Ishikawa (cell line): ENCODE results near the gene TUBB2A.

Source experiments
- CEBPB ChIP-seq: IDR thresholded peaks from 2 replicates; pipeline ENCODE4 v1.6.1; 2012
- CREB1 ChIP-seq: IDR thresholded peaks from 2 replicates; pipeline ENCODE4 v1.6.1; 2012; ENCODE audit warnings: low read depth
- EGR1 ChIP-seq: IDR thresholded peaks from 2 replicates; pipeline ENCODE4 v1.6.1; 2012
- EP300 ChIP-seq: IDR thresholded peaks from 2 replicates; pipeline ENCODE4 v1.6.1; 2012; ENCODE audit warnings: borderline replicate concordance
- FOXM1 ChIP-seq: IDR thresholded peaks from 2 replicates; pipeline ENCODE4 v1.6.1; 2012; ENCODE audit warnings: low read depth, borderline replicate concordance
- NFIC ChIP-seq: IDR thresholded peaks from 2 replicates; pipeline ENCODE4 v1.6.1; 2012
- RAD21 ChIP-seq: IDR thresholded peaks from 2 replicates; pipeline ENCODE4 v1.6.1; 2012; ENCODE audit warnings: low read depth
- REST ChIP-seq: IDR thresholded peaks from 2 replicates; pipeline ENCODE4 v1.6.1; 2012; ENCODE audit warnings: low read depth, mild to moderate bottlenecking
- TAF1 ChIP-seq: IDR thresholded peaks from 2 replicates; pipeline ENCODE4 v1.6.1; 2012; ENCODE audit warnings: low read depth, mild to moderate bottlenecking
- TCF12 ChIP-seq: IDR thresholded peaks from 2 replicates; pipeline ENCODE4 v1.6.1; 2012; ENCODE audit warnings: low read depth
- TEAD4 ChIP-seq: IDR thresholded peaks from 2 replicates; pipeline ENCODE4 v1.6.1; 2012
- USF1 ChIP-seq: IDR thresholded peaks from 2 replicates; pipeline ENCODE4 v1.6.1; 2012
- YY1 ChIP-seq: IDR thresholded peaks from 2 replicates; pipeline ENCODE4 v1.6.1; 2012; ENCODE audit warnings: low read depth
- ZBTB7A ChIP-seq: IDR thresholded peaks from 2 replicates; pipeline ENCODE4 v1.6.1; 2012; ENCODE audit warnings: low read depth
- TF ChIP-seq, protein P1 (sequence below): IDR thresholded peaks from 2 replicates; pipeline ENCODE4 v1.6.1; 2012

The TUBB2A gene

GRCh38 chr6:3176562-3177355, 19.4 kb upstream of the TUBB2A start:
- peak; percentile 39; the same call in 1 of the 2 replicates for TF ChIP-seq CEBPB
- TF ChIP-seq EGR1 = no peak

DNA sequence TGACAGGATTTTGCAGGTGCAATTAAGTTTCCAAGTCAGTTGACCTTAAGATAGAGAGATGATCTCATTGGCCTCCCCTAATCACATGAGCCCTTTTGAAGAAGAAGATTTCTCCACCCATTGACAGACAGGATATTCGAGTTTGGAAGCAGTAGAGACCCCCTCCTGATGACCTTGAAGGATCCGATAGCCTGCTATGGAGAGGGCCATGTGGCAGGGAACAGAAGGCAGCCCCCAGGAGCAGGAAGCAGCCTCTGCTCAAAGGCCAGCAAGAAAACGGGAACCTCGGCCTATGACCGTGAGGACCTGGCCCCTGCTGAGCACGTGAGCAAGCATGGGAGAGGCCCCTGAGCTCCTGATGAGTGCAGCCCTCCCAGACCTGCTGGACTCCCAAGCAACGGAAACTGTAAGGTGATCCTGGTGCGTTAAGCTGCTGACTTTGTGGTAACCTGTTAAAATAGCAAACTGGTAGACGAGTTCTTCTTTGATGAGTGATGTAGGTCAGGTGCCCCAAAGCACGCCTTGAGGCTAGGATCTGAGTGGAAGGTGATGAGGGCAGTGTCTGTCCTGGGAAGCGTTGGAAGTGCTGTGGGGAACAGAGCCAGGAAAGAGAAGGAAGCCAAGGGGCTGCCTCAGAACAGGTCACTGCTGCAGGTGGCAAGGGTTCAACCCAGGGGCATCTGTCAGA, 18.5 kb upstream of the TUBB2A start:
- TF ChIP-seq CREB1 (no peak), TAF1 (no peak), CEBPB (no peak), EGR1 (no peak), YY1 (no peak), USF1 (0 out of 2 replicates have a peak, but pooled peaks have one; percentile 22), EP300 (no peak), RAD21 (no peak), REST (no peak), ZBTB7A (no peak), FOXM1 (no peak), TCF12 (no peak), TEAD4 (no peak), NFIC (no peak)
- TF ChIP-seq, protein P1, sequence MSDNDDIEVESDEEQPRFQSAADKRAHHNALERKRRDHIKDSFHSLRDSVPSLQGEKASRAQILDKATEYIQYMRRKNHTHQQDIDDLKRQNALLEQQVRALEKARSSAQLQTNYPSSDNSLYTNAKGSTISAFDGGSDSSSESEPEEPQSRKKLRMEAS = peak; percentile 30; the same call in 1 of the 2 replicates

DNA sequence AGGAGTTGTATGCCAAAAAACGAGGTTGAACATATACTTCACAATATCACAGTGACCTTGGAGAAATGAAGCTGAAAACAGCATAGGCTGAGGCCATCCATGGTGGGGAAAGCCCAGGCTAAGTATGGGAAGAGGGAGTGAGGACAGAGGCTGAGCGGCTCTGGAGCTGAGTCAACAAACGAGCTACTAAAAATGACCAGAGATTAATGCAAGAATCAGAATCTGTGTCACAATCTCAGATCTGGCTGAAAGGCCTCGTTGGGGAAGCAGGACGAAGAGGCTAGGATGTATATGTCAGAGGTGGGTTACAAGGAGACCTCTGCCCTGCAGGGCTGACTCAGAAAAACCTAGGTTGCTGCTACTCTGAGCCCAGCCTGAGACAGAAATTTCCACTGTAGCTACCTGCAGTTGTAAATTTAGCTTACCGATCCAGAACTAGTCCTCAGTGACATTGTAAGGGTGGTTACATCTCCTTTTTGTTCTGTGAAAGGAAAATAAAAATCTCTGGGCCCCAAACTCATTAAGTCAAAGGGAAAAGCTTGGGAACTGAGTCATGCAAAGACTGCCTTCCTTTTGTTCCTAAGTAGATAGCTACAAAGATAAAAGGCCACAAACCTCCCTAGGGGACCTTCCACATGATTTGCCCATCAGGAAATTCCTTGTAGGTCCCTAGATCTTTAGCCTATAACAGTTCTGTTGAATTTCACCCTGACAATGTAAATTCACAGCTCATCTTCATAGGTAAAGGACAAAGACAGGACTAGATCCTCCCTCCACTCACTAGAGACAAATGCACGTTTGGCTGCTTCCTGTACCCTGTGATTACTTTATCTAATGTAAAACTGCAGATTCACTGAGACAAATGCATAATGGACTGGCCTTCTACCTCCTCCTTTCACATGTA, 8.5 kb upstream of the TUBB2A start:
- TF ChIP-seq TCF12 (no peak), FOXM1 (no peak), YY1 (no peak), REST (no peak), USF1 (no peak), ZBTB7A (no peak), CREB1 (no peak), RAD21 (no peak), EGR1 (no peak), NFIC (no peak), CEBPB (no peak), EP300 (no peak), TEAD4 (no peak), TAF1 (no peak)
- TF ChIP-seq, protein P1 = no peak

DNA sequence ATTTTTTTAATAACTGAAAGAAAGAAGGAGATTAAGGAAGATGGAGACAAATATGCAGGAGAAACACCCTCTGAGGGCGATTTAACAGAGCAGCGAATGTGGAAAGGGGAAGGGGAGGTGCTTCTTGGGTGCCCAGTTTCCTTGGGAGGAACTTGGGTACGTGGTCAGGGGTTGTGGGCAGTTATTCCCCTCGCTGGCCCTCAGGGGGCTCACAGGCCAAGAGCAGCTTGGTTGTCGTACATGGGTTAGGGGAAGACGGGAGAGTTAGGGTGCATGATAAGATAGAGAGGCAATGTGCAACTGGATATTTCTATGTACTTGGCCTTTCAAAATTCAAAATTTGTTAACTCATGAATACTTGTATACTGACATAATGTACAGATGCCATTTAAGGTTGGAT, 7.0 kb upstream of the TUBB2A start:
- TF ChIP-seq TCF12 = no peak
- no peak for TF ChIP-seq NFIC
- TF ChIP-seq EP300 = no peak
- no peak for TF ChIP-seq ZBTB7A
- TF ChIP-seq TAF1 = no peak
- no peak for TF ChIP-seq TEAD4
- no peak for TF ChIP-seq USF1
- no peak for TF ChIP-seq REST
- no peak for TF ChIP-seq FOXM1
- TF ChIP-seq, protein P1 = no peak
- TF ChIP-seq YY1 = no peak
- TF ChIP-seq EGR1 = no peak
- TF ChIP-seq CREB1 = no peak
- no peak for TF ChIP-seq RAD21
- no peak for TF ChIP-seq CEBPB
